ENCODE results near the gene CADM1.

The CADM1 gene

GRCh38 chr11:115503886-115504275, 334 bp downstream of the CADM1 start:
- peak overlapping the region in 1 of 3 experiments; percentile 68 for H3K27ac Mint-ChIP-seq
- H3K27me3 Mint-ChIP-seq (ENCODE audit: low read depth) = peaks cover 20% of the 10 kb centered on the region
- no peak for TF ChIP-seq CTCF (IDR thresholded peaks at IDR 0.05; ENCODE audit: unreplicated experiment in 3 of 3)
- H3K36me3 Mint-ChIP-seq (ENCODE audit: low read depth) = no peaks in the 10 kb centered on the region
- H3K4me3 Mint-ChIP-seq = peak overlapping the region; percentile 90 to 93 (median 90)
- H3K4me1 Mint-ChIP-seq = peaks cover 15% of the 10 kb centered on the region
- H3K9me3 Mint-ChIP-seq = no peaks in the 10 kb centered on the region

GRCh38 chr11:115503083-115503885, 931 bp downstream of the CADM1 start:
- Mint-ChIP-seq H3K4me3 (peak overlapping the region; percentile 90 to 93 (median 90)), H3K9me3 (no peaks in the 10 kb centered on the region), H3K27ac (peak overlapping the region in 1 of 3 experiments; percentile 68), H3K36me3 (ENCODE audit: low read depth) (no peaks in the 10 kb centered on the region), H3K4me1 (peaks cover 20% of the 10 kb centered on the region), H3K27me3 (ENCODE audit: low read depth) (peaks cover 20% of the 10 kb centered on the region)
- TF ChIP-seq CTCF (IDR thresholded peaks at IDR 0.05; ENCODE audit: unreplicated experiment in 3 of 3) = peak; percentile 46 to 57 (median 49)

- Mint-ChIP-seq H3K4me3 (no peak overlapping the region), H3K27ac (no peak overlapping the region), H3K27me3 (ENCODE audit: low read depth) (peaks cover 20% of the 10 kb centered on the region), H3K4me1 (peaks cover 21% of the 10 kb centered on the region), H3K36me3 (ENCODE audit: low read depth) (no peaks in the 10 kb centered on the region), H3K9me3 (no peaks in the 10 kb centered on the region)
- TF ChIP-seq CTCF (IDR thresholded peaks at IDR 0.05; ENCODE audit: unreplicated experiment in 3 of 3) = no peak
Measured at GRCh38 chr11:115502636-115503082, 1.6 kb downstream of the CADM1 start.

DNA sequence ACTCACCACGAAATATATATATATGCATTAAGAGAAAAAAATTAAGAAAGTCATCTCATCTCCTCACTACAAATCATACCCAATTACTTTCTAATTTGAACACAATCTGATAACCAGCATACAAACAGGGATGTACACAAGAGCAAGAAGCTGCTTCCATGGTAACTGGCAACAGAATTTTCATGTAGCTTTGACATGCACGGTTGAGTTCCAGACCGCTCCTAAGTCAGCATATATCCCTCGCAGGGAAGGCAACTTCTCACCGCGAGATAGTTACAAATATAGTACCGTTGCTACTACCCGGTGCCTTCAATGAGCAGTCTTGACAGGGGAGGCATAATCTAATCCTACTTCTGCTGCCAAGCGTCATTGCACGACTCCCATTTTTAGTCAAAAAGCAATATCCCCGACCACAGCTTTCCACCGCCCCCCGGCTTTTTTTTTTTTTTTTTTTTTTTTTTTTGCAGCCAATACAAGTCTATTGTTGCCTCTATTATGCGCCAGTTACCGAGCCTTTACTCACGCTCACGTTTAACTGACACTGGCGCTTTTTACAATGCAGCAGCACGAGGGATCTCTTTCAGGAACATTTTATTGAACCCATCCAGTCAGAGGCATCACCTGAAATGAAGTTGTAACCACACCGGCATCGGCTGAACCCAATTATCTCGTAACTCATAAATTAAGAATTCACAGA, 2.2 kb downstream of the CADM1 start:
- Mint-ChIP-seq H3K4me1 (peaks cover 21% of the 10 kb centered on the region), H3K9me3 (no peaks in the 10 kb centered on the region), H3K27me3 (ENCODE audit: low read depth) (peaks cover 14% of the 10 kb centered on the region), H3K36me3 (ENCODE audit: low read depth) (no peaks in the 10 kb centered on the region), H3K27ac (no peak overlapping the region), H3K4me3 (no peak overlapping the region)
- TF ChIP-seq CTCF (IDR thresholded peaks at IDR 0.05; ENCODE audit: unreplicated experiment in 3 of 3) = no peak

GRCh38 chr11:115501502-115501892, 2.7 kb downstream of the CADM1 start:
- H3K27ac Mint-ChIP-seq = no peak overlapping the region
- no peak for TF ChIP-seq CTCF (IDR thresholded peaks at IDR 0.05; ENCODE audit: unreplicated experiment in 3 of 3)
- H3K4me3 Mint-ChIP-seq = no peak overlapping the region
- H3K4me1 Mint-ChIP-seq = peaks cover 21% of the 10 kb centered on the region
- no peaks in the 10 kb centered on the region for H3K9me3 Mint-ChIP-seq
- peaks cover 10% of the 10 kb centered on the region for H3K27me3 Mint-ChIP-seq (ENCODE audit: low read depth)
- peaks cover 5% of the 10 kb centered on the region for H3K36me3 Mint-ChIP-seq (ENCODE audit: low read depth)

All from nephron (organoid).